ENCODE measurements around the gene MSH5.
A peak's percentile ranks its signal among the peaks of the same experiment; 100 is the strongest.

The MSH5 gene

DNA sequence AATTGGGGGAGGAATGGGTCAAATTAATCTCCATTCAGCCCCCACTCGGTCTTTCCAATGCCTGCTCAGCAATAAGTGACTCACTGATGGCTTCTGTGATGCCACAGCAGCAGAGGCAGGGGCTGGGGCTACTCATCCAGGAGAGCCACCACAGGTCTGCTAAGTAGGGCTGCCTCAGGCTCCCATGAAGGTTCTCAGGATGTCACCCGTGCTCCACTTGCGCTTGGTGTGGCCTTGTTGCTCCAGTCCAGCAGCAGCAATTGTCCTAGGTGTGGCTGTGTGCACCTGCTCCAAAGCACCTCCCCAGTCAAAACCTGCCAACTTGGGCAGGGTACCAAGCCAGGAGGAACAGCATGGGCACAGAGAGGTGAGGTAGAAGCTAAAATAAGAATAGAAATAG, 17.6 kb upstream of the MSH5 start:
- Mint-ChIP-seq H3K36me3 (no peaks in the 10 kb centered on the region), H3K4me3 (no peak overlapping the region), H3K9me3 (no peaks in the 10 kb centered on the region), H3K27ac (no peak overlapping the region), H3K27me3 (no peaks in the 10 kb centered on the region), H3K4me1 (peaks cover 17% of the 10 kb centered on the region)

- peaks cover 26% of the 10 kb centered on the region for H3K4me1 Mint-ChIP-seq
- no peak within 1 kb of the TSS for H3K27ac Mint-ChIP-seq
- no peaks in the 10 kb centered on the region for H3K9me3 Mint-ChIP-seq
- H3K36me3 Mint-ChIP-seq = no peaks in the 10 kb centered on the region
- no peak within 1 kb of the TSS for H3K4me3 Mint-ChIP-seq
- H3K27me3 Mint-ChIP-seq = no peaks in the 10 kb centered on the region
These were observed 16.4 kb upstream of the MSH5 start, which contains the start of gene MPIG6B for GRCh38 chr6:31723245-31723979. MPIG6B (plus strand) TSS chr6:31723373; CDS start chr6:31723384, 11 bp downstream.

GRCh38 chr6:31723980-31724691, 15.7 kb upstream of the MSH5 start:
- no peaks in the 10 kb centered on the region for H3K27me3 Mint-ChIP-seq
- no peak overlapping the region for H3K27ac Mint-ChIP-seq
- H3K4me3 Mint-ChIP-seq = no peak overlapping the region
- H3K36me3 Mint-ChIP-seq = no peaks in the 10 kb centered on the region
- no peaks in the 10 kb centered on the region for H3K9me3 Mint-ChIP-seq
- H3K4me1 Mint-ChIP-seq = peaks cover 32% of the 10 kb centered on the region

DNA sequence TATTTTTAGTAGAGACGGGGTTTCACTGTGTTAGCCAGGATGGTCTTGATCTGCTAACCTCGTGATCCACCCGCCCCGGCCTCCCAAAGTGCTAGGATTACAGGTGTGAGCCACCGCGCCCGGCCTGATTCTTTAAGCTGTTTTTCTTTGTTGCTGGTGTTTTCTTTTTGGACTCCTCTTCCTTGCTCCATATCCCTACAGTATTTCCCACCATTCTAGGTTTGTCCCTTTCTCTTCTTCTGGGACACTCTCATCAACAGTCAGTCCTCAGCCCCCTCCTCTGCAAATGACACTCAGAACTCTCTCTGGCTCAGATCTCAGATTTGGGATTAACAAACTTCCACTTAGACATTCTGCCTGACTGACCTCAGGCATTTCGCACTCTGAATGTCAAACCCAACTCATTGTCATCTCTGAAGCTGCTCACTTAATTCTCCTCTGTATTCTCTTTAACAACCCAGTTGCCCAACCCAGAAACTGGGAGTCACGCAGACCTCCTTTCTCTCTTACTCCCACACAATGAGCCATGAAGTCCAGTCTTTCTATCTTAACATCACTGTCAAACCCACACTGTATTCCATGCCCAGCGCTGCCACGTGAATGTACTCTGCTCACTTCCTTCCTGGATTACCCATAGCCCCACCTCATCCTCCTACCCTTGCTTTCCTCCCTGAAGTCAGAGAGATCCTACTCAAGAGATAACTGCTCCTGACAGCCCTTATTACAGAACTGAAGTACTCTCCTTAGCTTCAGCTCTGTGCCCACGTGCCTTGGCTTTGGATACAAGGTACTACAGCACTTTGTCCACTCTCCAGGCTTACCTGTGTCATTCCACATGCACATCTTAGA, 14.1 kb upstream of the MSH5 start:
- Mint-ChIP-seq H3K36me3 (no peaks in the 10 kb centered on the region), H3K4me3 (no peak overlapping the region), H3K27me3 (no peaks in the 10 kb centered on the region), H3K4me1 (peaks cover 43% of the 10 kb centered on the region), H3K27ac (no peak overlapping the region), H3K9me3 (no peaks in the 10 kb centered on the region)

DNA sequence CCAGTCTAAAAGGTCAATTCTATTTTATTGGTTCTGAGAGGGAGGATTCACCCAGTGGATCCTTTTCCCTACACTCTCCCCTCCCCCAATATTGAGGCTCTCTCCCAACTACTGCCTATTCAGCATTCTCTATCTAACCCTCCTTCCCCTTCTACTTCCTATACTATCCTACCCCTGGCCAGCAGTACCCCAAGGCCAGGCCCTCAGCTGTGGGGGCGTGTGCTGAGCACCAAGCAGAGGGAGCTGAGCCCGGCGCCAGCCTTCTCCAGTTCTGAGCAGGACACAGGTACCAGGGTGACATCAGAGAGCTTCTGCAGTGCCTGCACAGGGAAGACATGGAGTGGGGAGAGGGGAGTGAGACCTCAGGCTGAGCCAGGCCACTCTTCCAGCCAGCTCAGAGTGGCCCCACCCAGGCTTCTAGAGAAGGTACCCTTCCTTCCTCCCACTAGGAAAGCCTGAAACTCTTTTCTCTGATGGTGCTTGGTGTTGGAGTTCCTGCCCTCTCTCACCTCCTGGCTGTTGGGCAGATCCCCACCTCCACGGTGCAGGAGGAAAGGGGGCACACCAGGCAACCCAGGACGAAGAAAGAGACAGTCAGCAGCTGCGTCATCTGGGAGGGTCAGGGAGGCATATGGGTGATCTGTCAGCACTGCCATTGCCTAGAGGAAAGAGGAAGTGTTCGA, 12.6 kb upstream of the MSH5 start:
- Mint-ChIP-seq H3K27me3 (no peaks in the 10 kb centered on the region), H3K4me3 (peak overlapping the region; percentile 60), H3K27ac (peak overlapping the region; percentile 5), H3K9me3 (no peaks in the 10 kb centered on the region), H3K36me3 (peaks cover 2% of the 10 kb centered on the region), H3K4me1 (peaks cover 48% of the 10 kb centered on the region)

- Mint-ChIP-seq H3K4me1 (peaks cover 48% of the 10 kb centered on the region), H3K4me3 (peak overlapping the region; percentile 60), H3K36me3 (peaks cover 2% of the 10 kb centered on the region), H3K27ac (no peak overlapping the region), H3K27me3 (no peaks in the 10 kb centered on the region), H3K9me3 (no peaks in the 10 kb centered on the region)
These were observed 11.8 kb upstream of the MSH5 start for GRCh38 chr6:31727717-31728671.

DNA sequence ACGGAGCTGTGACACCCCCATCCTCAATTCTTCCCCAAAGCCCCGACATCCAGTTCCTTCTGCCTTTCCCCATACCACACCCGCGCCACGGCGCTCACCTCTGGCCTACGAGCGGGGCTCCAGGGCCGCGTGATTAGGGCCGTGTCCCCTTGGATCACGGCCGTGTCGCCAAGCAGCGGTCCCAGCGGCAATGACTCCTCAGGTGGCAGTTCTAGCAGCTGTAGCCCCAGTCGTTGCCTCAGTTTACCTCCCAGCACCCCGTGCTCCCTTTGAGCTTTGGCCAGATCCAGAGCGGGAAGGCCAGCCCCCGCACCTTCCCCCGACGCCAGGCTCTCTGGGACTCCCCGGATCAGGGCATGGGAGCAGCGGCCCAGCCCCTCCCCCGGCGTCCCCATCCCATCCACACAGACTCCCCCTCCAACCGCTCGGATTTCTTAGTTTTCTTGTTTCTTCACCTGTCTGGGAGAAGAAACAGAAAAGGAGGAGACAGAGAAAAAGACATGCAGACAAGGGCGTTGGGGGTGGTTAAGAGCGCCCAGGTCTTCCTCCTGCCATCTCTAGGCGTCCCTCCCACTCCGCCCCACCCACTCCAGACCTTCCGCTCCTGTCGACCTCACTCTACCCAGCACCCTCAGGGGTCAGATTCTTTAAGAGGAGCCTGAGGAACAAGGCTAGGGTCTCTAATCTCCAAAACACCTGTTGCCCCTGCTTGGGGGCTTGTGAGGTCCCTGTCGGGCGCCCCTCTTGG, 10.9 kb upstream of the MSH5 start, which contains the start of gene DDAH2:
Gene DDAH2 (minus strand): TSS at position 533 of the 748 bp plus-strand sequence. CDS start 138 bp downstream, at position 395.
- no peaks in the 10 kb centered on the region for H3K27me3 Mint-ChIP-seq
- H3K4me3 Mint-ChIP-seq = peak within 1 kb of the TSS; percentile 93
- peaks cover 57% of the 10 kb centered on the region for H3K4me1 Mint-ChIP-seq
- no peak within 1 kb of the TSS for H3K27ac Mint-ChIP-seq
- no peaks in the 10 kb centered on the region for H3K9me3 Mint-ChIP-seq
- H3K36me3 Mint-ChIP-seq = peaks cover 7% of the 10 kb centered on the region

GRCh38 chr6:31729515-31729978, 10.3 kb upstream of the MSH5 start:
- H3K27ac Mint-ChIP-seq = no peak overlapping the region
- H3K27me3 Mint-ChIP-seq = no peaks in the 10 kb centered on the region
- peaks cover 7% of the 10 kb centered on the region for H3K36me3 Mint-ChIP-seq
- H3K4me1 Mint-ChIP-seq = peaks cover 63% of the 10 kb centered on the region
- peak overlapping the region; percentile 93 for H3K4me3 Mint-ChIP-seq
- H3K9me3 Mint-ChIP-seq = no peaks in the 10 kb centered on the region

DNA sequence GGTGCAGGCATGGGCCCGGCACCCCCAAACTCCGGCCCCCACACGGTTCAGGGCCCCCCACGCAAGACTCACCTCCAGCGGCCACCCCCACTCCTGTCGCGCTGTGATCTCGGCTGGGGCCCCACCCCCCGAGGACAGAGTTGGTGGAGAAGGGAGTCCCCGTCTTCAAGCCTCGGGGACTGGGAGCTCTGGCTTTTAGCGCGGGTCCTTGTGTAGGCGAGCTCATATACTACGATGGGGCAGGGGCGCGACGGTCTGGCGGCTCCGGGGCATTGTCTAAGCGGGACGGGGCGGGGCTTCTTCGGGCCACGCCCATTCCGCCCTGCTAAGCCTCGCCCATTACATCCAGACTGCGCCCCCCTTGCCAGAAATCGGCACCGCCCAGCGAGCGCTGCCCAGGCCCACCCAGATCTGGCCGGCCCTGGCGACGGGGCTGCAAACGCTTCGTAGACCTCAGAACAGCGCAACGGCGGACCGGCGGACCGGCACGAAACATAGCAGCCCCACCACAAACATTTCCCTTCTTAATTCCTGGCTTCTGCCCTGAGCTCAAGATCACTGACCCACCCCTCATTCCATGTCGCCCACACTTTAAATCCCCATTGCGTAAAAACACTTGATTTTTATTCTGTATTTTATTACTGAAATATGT, 9.7 kb upstream of the MSH5 start:
- H3K27ac Mint-ChIP-seq = peak overlapping the region; percentile 24
- H3K36me3 Mint-ChIP-seq = peaks cover 7% of the 10 kb centered on the region
- peaks cover 63% of the 10 kb centered on the region for H3K4me1 Mint-ChIP-seq
- no peaks in the 10 kb centered on the region for H3K27me3 Mint-ChIP-seq
- H3K4me3 Mint-ChIP-seq = peak overlapping the region; percentile 93
- no peaks in the 10 kb centered on the region for H3K9me3 Mint-ChIP-seq

GRCh38 chr6:31730631-31731086, 9.1 kb upstream of the MSH5 start:
- H3K4me1 Mint-ChIP-seq = peaks cover 62% of the 10 kb centered on the region
- no peaks in the 10 kb centered on the region for H3K27me3 Mint-ChIP-seq
- peak overlapping the region; percentile 93 for H3K4me3 Mint-ChIP-seq

DNA sequence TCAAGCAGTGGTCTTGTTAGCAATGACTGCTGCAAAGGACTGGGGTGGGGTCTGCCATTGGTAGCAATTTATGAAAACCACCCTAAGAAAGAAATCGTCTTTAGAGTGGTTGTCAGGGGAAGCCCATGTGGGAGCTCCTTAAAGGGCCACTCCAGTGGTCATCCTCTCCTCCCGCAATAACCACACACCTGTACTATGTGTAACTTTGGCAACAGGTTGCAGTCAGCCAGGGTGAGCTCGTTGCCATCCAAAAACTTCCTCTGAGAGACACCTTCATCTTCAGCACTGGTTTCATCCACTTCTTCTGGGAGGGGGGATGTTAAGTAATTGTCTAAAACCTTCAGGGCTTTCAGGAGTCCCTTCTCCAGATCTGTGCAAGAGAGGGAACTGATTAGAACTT, 7.8 kb upstream of the MSH5 start:
- H3K36me3 Mint-ChIP-seq = peaks cover 7% of the 10 kb centered on the region
- no peak overlapping the region for H3K4me3 Mint-ChIP-seq
- H3K9me3 Mint-ChIP-seq = no peaks in the 10 kb centered on the region
- H3K27ac Mint-ChIP-seq = no peak overlapping the region
- H3K4me1 Mint-ChIP-seq = peaks cover 55% of the 10 kb centered on the region
- H3K27me3 Mint-ChIP-seq = no peaks in the 10 kb centered on the region

More at GRCh38 chr6:31730631-31731086, 9.1 kb upstream of the MSH5 start:
- no peaks in the 10 kb centered on the region for H3K9me3 Mint-ChIP-seq
- peaks cover 7% of the 10 kb centered on the region for H3K36me3 Mint-ChIP-seq
- peak overlapping the region; percentile 24 for H3K27ac Mint-ChIP-seq

GRCh38 chr6:31733734-31734133, 6.1 kb upstream of the MSH5 start:
- H3K36me3 Mint-ChIP-seq = peaks cover 7% of the 10 kb centered on the region
- H3K27me3 Mint-ChIP-seq = no peaks in the 10 kb centered on the region
- H3K4me1 Mint-ChIP-seq = peaks cover 58% of the 10 kb centered on the region
- peak overlapping the region; percentile 96 for H3K4me3 Mint-ChIP-seq
- no peak overlapping the region for H3K27ac Mint-ChIP-seq
- H3K9me3 Mint-ChIP-seq = no peaks in the 10 kb centered on the region

DNA sequence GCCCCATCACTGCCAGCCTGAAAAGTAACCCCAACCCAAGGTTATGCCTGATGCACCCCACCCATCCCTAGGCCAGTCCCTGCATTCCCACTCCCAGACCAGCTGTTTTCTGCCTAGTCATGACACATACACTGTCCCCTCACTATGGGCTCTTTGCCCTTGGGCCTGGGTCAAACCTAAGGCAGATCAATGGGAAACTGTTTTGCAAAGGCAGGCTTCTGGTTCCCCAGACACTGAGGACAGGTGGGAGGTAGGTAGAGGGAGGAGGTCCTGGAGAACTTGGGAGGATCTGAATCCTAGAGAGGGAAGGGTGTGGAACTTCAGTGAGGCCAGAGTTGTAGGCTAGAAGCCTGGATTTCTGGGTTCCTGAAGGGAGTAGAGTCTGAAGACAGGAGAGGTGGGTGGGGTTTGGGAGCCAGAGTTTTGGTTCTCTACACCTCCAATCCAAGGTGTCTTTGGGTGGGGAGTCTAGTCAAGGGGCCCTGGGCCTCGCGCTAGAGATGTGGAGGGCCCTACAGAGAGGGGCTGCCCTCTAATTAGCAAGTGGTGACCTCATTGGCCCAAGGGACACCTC, 5.5 kb upstream of the MSH5 start:
- no peaks in the 10 kb centered on the region for H3K9me3 Mint-ChIP-seq
- H3K4me1 Mint-ChIP-seq = peaks cover 60% of the 10 kb centered on the region
- peak overlapping the region; percentile 96 for H3K4me3 Mint-ChIP-seq
- H3K27me3 Mint-ChIP-seq = no peaks in the 10 kb centered on the region
- peaks cover 7% of the 10 kb centered on the region for H3K36me3 Mint-ChIP-seq
- H3K27ac Mint-ChIP-seq = peak overlapping the region; percentile 86

Data from activated naive CD4-positive, alpha-beta T cell treated with anti-CD3 and anti-CD28 coated beads, Interleukin-2, amount 50 U/mL, for 24 hours (primary cell).